Loucy (cell line): ENCODE data around the gene PIGZ.

Experiments used
- EZH2phosphoT487 ChIP-seq: fragments of 200-600 bp; IDR thresholded peaks from 2 replicates; pipeline ENCODE4 v1.6.1; 2018; ENCODE audit warnings: antibody characterized with exemption, mild to moderate bottlenecking, moderate library complexity, borderline replicate concordance
- TF ChIP-seq, protein P1 (sequence below): fragments of 200-600 bp; sonication (generic); conservative IDR thresholded peaks from 2 replicates; pipeline ENCODE4 v1.5.1; 2014; ENCODE audit warnings: mild to moderate bottlenecking, antibody characterized with exemption, low read length

DNA sequence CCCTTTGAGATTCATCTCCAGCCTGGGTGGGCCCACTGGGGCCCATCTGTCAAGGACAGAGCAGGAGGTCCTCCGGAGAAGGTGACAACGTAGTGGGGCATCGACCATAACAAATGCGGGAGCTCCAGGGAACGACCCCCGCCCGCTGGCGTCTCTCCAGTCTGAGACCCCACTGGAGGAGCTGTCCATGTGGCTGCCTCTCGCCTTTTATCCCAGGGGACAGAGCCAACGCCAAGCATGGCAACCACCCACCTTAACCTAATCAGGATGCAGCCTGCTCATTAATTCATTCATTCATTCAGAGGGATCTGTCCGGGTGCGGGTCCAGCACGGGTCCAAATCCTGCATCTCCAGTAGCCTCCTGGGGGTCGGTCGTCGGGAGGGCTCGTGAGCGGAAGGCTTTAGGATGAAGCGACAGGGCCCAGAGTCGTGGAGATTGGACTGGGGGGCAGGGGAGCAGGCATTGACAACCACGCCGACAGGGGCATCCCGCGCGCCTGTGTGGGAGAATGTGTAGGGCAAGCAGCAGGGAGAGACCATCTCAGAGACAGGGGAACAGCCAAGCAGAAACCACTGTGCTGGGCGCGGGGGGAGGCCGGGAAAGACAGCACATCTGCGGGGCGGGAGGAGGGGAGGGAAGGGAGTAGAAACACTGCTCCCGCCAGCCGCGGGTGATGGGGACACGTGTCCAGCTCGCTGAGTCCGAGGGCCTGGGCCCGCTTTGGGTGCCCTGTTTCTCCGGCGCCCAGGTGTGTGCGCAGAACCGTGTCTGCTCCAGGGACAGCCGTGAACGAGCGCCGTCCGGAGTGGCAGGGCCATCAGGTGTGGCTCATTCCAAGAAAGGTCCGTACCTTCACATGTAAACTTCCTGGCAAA, 1.9 kb downstream of the PIGZ start:
- TF ChIP-seq, protein P1, sequence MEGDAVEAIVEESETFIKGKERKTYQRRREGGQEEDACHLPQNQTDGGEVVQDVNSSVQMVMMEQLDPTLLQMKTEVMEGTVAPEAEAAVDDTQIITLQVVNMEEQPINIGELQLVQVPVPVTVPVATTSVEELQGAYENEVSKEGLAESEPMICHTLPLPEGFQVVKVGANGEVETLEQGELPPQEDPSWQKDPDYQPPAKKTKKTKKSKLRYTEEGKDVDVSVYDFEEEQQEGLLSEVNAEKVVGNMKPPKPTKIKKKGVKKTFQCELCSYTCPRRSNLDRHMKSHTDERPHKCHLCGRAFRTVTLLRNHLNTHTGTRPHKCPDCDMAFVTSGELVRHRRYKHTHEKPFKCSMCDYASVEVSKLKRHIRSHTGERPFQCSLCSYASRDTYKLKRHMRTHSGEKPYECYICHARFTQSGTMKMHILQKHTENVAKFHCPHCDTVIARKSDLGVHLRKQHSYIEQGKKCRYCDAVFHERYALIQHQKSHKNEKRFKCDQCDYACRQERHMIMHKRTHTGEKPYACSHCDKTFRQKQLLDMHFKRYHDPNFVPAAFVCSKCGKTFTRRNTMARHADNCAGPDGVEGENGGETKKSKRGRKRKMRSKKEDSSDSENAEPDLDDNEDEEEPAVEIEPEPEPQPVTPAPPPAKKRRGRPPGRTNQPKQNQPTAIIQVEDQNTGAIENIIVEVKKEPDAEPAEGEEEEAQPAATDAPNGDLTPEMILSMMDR, result no peak
- TF ChIP-seq EZH2phosphoT487, result no peak
